Activated CD8-positive, alpha-beta memory T cell treated with anti-CD3 and anti-CD28 coated beads for 4 hours (primary cell): Measurements from ENCODE around the gene PTPN6.

Experiments
- DNase-seq, 2 donors: peaks; one replicate each; pipeline ENCODE4 v3.0.0-alpha.2; 2020; ENCODE audit warnings: low read depth in 2 of 2

The PTPN6 gene

DNA sequence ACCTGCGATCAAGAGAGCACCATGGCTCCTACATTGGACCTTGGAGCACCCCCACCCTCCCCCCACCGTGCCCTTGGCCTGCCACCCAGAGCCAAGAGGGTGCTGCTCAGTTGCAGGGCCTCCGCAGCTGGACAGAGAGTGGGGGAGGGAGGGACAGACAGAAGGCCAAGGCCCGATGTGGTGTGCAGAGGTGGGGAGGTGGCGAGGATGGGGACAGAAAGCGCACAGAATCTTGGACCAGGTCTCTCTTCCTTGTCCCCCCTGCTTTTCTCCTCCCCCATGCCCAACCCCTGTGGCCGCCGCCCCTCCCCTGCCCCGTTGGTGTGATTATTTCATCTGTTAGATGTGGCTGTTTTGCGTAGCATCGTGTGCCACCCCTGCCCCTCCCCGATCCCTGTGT, 9.4 kb upstream of the PTPN6 start:
- no peak for DNase-seq

GRCh38 chr12:6942331-6942665, 8.9 kb upstream of the PTPN6 start:
- no peak for DNase-seq

DNA sequence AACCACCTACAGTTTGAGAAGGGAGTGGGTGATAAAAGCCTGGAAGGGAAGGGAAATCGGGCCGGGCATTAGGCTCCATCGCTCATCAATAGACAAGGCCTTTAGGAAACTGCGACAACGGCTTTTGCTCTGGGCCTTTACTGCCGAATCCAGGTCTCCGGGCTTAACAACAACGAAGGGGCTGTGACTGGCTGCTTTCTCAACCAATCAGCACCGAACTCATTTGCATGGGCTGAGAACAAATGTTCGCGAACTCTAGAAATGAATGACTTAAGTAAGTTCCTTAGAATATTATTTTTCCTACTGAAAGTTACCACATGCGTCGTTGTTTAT, 7.8 kb upstream of the PTPN6 start:
- no peak for DNase-seq

DNA sequence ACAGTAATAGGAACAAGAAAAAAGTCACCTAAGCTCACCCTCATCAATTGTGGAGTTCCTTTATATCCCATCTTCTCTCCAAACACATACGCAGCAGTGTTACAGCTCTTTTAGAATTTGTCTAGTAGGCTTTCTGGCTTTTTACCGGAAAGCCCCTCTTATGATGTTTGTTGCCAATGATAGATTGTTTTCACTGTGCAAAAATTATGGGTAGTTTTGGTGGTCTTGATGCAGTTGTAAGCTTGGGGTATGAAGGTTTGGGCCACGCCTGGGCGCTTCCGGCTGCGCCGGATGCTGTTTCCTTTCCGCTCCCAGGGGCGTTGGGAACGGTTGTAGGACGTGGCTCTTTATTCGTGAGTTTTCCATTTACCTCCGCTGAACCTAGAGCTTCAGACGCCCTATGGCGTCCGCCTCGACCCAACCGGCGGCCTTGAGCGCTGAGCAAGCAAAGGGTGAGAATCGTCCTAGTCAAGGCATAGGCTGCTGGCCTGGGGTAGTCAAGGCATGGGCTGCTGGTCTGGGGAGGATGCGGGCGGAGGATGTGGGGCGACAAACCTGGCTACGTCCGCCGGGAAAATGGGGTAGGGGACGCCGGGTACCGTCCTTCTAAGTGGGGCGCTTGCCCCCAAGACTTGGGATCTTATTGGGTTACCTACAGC, 7.3 kb upstream of the PTPN6 start, which contains the start of the genes C12orf57 and RNU7-1:
Gene C12orf57, plus strand, starts transcription at position 301 of the 659 bp plus-strand sequence. Its CDS starts 100 bp downstream, at position 401.
Gene RNU7-1, plus strand, starts transcription at position 95 of the 659 bp plus-strand sequence.
- no peak for DNase-seq

GRCh38 chr12:6944381-6945186, 6.6 kb upstream of the PTPN6 start:
- DNase-seq, result peak; percentile 73 to 76

DNA sequence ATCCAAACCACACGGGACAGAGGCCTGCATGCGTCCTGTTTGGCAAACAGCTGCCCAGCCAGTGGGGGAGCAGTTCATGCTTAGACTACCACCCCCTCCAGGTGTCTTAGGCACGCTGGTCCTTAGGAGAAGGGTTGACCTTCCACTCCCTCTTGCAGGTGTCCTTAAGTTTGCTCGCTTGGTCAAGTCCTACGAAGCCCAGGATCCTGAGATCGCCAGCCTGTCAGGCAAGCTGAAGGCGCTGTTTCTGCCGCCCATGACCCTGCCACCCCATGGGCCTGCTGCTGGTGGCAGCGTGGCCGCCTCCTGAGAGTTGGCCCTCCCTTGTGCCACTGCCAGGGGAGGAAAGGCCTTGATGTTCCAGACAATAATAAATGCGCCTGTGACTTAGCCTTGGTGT, 5.5 kb upstream of the PTPN6 start:
- DNase-seq, result no peak

GRCh38 chr12:6946033-6946919, 4.9 kb upstream of the PTPN6 start:
- DNase-seq, result no peak

GRCh38 chr12:6946920-6947374, 4.2 kb upstream of the PTPN6 start:
- no peak for DNase-seq

DNA sequence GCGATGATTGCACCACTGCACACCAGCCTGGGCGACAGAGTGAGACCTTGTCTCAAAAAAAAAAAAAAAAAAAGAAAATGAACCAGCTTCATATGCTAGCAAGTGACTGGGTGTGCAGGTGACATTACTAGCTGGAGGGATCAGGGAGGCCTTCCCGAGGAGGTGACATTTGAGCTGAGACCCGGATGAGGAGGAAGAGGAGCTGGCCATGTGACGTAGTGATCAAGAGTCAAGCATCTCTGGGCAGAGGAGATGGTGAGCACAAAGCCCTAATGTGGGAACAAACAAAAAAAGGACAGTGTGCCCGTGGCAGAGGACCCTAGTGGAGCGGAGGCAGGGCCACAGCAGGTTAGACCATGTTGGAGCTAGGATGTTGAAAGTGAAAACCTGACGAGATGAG, 3.5 kb upstream of the PTPN6 start:
- no peak for DNase-seq

DNA sequence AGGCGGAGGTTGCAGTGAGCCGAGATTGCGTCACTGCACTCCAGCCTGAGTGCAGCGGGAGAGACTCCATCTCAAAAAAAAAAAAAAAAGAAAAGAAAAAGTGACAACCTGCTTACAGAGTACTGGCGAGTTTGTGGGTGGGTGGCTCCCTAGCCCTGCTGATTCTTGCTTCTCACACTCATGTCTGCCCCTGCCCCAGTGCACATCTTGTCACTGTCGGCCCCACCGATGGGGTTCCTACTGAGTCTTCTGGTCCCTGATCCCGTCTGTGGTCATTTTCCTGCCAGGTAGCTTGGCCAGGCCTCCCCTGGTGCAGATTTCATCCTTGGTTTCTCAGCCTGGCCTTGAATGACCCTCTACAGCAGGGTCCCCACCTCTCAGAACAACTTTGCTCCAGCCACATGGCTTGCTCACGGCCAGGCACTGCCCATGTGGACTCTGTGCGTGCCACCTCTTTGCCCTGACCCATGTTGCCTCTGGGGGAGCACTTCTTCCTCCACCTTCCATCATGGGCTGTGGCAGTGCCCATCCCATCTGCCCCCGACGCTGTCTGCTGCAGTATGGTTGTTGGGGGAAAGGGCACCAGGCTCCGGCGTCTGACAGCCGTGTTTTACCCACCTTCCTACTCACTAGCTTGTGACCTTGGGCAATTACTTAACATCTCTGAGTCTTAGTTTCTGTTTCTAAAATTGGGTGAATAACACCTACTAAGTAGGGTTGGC, 2.1 kb upstream of the PTPN6 start:
- DNase-seq, result no peak

DNA sequence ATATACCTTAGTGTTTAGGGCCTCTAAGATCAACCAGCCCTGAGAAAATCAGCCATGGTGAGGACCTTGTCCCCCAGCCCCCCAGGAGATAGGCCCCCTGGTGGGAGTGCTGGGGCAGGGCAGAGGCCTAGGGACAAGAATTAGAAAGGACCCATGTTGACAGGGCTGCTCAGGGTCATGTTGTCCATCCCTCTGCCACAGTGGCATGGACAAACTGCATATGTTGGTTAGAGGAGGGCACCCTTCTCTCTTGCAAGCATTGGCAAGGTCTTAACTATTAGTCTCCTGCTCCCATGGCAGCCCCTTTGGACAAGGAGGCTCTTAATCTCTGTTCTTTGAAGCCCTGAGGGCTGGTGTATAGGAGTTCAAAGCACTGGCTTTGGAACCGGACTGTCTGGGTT, 755 bp upstream of the PTPN6 start:
- no peak for DNase-seq

- no peak for DNase-seq
These were observed 480 bp downstream of the PTPN6 start for GRCh38 chr12:6951551-6952120.

GRCh38 chr12:6952121-6952862, 1.1 kb downstream of the PTPN6 start:
- no peak for DNase-seq

DNA sequence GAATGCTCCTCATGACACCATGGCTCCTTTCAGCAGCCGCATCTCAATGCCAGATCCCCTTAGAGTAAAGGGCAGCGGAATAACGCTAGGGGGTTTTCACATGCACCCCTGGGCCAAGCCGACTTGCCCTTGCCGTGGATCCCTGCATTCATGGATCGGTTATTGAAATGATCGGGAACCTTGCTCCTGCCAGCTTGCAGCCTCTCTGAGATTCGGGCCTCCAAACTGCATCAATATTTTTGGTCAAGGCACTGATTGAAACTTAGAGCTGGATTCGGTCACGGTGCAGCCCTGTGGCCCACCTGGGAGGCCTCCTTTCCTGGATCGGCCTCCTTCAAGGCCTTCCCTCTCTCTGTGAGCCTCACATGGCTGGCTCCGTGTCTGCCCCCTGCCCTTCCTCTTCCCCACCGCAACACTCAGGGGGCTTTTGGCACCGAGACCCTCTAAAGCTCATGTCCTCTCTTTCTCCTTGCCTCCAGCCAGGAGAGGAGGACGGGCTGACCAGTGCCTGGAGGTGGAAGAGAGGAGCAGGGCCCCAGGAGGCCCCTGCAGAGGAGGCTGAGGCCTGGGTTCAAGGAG, 1.8 kb downstream of the PTPN6 start:
- DNase-seq, result no peak

GRCh38 chr12:6953442-6954315, 2.5 kb downstream of the PTPN6 start:
- DNase-seq, result peak; percentile 80 to 87

GRCh38 chr12:6954316-6955107, 3.4 kb downstream of the PTPN6 start:
- DNase-seq, result no peak

- no peak for DNase-seq
These were observed 4.2 kb downstream of the PTPN6 start for GRCh38 chr12:6955108-6956020.
